SIG-M5 treated with dmso at 0.1 percent for 504 hours (cell line): ENCODE results near the gene CARM1.
"Not testable (repeated sequence)": the region's sequence is repeated elsewhere in the genome, so short reads cannot be mapped to it uniquely, and the experiment has no call there.

Source experiments
- DNase-seq: peaks from one replicate; lab custom pipeline; 2025; ENCODE audit not compliant: unreplicated experiment; lab: John Stamatoyannopoulos, UW

CARM1 gene

DNA sequence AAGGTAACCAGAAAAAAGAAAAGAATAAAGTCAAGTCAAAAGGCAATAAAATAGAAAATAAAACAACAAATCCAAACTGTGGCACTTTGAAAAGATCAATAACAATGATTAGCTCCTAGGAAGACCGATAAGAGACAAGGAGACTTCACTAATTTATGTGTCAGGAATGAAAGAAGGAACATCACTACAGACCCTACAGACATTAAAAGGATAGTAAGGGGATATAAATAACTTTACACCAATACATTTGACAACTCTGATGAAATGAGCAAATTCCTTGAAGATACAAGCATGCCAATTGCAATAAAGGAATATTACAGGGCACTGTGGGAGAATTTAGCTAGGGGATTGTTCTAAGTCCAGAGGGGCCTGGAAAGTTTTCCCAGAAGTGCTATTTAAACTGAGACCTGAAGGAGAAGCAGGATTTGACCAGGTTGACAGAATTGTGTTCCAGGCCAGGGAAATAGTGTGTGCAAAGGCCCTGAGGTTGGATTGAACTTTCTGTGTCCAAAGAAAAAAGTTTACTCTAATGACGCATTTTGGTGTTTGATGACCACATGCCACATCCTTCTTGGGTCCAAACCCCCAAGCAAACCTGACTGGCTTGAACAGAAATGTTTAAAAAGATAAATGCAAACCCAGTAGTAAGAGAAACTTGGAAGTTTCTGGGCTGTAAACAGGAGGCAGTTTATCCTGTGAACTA is 24.7 kb upstream of the CARM1 start:
- DNase-seq: no peak

DNA sequence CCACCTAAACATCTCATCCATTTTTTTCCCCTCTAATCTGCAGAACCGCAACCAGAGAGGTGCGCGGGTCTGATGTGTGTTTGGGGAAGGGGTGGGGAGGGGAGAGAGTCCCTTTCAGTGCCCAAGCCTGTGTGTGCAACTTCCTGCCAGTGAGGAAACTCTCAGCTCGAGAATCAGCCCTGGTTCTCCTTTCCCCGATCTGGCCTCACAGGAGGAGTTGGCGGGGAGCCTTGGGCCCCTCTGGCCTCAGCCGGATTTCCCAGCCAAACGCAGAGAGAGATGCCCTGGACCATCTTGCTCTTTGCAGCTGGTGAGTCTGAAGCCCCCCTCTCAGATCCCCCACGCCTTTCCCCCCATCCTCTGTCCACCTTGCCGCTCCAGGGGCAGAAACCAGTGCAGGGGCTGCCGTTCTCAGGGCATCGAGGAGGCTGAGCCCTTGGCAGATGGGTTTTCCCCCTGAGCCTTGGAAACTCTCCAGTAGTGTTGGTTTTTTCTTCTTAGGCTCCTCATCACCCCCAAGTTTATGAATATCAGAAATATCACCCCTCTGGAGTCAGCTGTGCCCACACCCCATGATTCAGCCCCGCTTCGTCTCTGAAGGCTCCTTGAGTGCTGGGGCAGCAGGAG is 23.0 kb upstream of the CARM1 start, which contains the start of gene C19orf38:
C19orf38 (plus strand) TSS at position 186 of the 627 bp plus-strand sequence; CDS start at position 280, 94 bp downstream.
- DNase-seq: peak; percentile 80

DNA sequence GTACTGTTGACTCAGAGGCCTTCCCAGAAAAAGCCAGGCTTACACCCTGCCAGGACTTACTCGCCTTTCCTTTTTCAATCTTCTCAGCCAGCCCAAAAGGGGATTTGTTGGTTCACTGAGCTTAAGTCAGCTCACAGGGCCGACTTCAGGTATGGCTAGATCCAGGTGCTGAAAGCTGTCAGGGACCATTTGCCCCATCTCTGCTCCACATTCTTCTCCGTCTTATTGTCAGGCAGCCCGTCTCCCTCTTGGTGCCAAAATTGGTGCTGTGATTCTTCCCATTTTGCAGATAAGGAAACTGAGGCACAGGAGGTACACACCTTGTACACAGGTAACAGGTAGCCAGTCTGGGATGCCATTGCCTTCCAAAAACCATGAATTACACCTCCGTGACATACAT is 20.7 kb upstream of the CARM1 start:
- DNase-seq: no peak

DNA sequence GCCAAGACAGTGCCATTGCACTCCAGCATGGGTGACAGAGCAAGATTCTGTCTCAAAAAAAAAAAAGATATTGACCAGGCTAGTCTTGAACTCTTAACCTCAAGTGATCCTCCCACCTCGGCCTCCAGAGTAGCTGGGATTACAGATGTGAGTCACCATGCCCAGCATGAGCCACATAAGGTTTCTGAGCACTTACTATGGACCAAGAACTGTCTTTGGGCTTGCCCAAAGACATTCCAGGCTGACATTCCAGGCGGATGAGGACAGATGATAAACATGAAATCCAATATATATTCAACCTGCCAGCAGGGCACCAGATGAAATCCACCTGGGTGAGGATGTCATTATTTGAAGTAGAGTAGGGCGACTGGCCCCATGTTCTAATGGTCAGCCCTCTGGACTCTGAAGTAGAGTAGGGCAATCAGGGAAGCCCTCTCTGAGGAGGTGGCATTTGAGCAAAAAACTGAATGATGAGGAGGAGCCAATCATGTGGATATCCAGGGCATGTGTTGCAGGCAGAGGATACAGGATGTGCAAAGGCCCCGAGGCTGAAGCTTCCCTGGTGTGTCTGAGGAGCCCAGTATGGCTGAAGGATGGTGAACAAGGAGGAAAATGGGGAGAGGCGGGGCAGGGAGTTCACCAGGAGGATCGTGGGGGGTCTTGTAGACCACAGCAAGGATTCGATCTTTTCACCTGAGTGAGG is 19.1 kb upstream of the CARM1 start:
- DNase-seq: no peak

DNA sequence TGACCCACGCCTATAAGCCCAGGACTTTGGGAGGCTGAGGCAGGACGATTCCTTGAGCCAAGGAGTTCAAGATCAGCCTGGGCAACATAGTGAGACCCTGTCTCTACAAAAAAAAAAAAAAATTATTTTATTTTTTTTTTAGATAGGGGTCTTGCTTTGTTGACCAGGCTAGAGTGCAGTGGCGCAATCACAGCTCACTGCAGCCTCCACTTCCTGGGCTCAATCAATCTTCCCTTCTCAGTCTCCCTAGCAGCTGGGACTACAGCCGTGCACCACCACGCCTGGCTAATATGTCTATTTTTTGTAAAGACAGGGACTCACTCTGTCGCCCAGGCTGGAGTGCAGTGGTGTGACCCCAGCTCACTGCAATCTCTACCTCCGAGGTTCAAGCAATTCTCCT is 18.4 kb upstream of the CARM1 start:
- no peak for DNase-seq

- no peak for DNase-seq
Observed at GRCh38 chr19:10854350-10855089, 16.8 kb upstream of the CARM1 start.

DNA sequence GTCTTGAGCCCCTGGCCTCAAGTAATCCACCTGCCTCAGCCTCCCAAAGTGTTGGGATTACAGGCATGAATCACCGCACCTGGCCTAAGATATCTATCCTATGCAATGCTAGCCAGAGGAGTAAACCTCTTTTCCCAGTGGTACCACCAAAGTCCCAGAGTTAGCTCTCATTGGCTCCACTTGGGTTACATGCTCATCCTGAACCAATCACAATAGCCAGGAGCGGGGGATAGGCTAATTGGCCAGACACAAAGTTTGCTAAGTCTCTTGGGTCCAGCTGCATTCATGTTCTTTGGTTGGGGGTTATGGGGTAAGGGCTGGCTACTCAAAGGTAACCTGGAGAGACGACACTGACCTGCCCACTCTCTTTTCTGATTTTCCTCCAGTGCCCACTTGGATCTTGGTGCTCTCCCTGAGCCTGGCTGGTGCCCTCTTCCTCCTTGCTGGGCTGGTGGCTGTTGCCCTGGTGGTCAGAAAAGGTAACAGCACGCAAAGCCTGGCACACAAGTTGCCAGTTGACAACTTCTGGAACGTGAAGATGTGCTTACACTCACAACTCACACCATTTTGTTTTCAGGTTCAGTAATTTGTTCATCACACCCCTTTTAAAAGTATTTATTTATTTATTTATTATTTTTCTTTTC is 15.4 kb upstream of the CARM1 start:
- peak; percentile 31 for DNase-seq

GRCh38 chr19:10856899-10857298 is 14.5 kb upstream of the CARM1 start:
- not testable (repeated sequence) for DNase-seq

DNA sequence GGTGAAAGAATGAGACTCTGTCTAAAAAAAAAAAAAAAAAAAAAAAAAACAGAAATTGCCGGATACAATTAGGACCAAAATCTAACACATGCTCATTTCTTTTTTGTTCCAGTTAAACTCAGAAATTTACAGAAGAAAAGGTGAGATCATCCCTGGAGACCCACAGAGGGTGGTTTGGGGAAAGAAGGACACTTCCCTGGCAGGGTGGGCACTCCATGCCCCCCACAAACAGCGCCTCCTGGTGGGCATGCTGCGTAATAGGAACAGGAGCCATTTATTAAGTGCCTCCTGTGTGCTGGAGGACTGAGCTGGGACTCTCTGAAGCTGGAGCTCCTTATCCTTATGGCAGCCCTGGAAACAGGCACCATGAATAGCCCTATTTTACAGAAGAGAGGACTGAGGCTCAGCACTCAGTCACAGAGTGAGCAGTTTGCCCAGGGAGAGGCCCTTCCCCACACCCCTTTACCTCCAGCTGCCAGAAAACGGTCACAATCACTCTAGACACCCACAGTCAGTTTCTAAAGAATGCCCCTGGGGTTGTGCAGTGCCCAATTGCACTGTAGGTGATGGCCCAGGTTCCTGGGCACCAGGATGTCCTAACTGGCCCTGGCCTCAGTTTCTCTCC is 13.0 kb upstream of the CARM1 start:
- DNase-seq: no peak

DNA sequence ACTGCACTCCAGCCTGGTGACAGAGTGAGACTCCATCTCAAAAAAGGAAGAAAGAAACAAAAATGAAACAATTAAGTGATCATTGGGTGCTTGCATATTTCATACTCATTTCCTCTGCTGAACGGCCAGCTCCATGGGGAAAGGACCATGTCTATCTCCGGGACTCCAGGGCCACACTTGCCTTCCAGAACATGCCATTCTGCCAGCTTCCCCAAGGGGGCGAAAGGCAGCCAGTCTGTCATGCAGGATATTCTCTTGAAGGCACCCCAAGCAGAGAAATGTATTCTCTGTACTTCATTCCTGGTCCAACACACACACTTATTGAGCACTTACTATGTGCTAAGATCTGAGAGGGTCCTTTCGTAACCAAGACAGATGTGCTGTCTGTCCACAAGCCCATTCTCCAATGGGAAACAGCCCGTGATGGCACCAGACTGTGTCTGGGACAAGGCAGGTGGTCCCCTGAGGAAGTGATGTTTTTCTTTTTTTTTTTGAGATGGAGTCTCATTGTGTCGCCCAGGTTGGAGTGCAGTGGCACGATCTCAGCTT is 10.2 kb upstream of the CARM1 start:
- DNase-seq: peak; percentile 50

GRCh38 chr19:10862561-10863106 is 8.7 kb upstream of the CARM1 start:
- no peak for DNase-seq

DNA sequence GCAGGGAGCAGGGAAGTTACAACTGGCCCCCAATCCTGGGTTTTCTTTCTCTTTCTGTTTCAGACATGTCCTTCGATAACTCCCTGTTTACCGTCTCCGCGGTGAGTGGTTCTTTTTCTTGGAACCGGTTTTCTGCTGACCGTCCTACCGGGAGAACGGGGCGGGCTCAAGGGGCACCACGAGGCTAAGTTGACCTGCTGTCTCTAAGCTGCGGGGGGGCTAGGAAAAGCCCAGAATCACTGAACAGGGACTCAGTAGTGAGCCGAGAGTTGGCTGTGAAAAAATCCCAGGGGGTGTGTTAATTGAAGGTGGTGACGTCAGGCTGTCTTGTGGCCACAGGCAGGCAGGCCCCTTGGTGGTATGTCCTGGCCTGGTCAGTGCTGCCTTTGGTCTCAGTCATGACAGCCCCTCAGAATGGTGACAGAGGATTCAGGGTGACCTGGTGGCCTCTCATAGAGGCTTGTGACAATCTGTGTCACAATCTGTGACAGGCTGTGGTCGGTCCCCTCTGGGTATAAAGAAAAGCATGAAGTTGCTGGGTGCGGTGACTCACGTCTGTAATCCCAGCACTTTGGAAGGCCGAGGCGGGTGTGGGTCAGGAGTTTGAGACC is 8.1 kb upstream of the CARM1 start:
- peak; percentile 19 for DNase-seq

GRCh38 chr19:10864538-10864899 is 6.8 kb upstream of the CARM1 start:
- DNase-seq: peak; percentile 81

DNA sequence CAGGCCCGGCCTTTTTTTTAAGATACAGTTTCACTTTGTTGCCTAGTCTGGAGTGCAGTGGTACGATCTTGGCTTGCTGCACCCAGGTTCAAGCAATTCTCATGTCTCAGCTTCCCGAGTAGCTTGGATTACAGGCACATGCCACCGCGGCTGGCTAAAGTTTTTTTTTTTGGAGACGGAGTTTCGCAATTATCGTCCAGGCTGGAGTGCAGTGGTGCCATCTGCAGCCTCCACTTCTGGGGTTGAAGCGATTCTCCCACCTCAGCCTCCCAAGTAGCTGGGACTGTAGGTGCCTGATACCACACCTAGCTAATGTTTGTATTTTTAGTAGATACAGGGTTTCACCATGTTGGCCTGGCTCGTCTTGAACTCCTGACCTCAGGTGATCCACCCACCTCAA is 4.9 kb upstream of the CARM1 start:
- DNase-seq: no peak

DNA sequence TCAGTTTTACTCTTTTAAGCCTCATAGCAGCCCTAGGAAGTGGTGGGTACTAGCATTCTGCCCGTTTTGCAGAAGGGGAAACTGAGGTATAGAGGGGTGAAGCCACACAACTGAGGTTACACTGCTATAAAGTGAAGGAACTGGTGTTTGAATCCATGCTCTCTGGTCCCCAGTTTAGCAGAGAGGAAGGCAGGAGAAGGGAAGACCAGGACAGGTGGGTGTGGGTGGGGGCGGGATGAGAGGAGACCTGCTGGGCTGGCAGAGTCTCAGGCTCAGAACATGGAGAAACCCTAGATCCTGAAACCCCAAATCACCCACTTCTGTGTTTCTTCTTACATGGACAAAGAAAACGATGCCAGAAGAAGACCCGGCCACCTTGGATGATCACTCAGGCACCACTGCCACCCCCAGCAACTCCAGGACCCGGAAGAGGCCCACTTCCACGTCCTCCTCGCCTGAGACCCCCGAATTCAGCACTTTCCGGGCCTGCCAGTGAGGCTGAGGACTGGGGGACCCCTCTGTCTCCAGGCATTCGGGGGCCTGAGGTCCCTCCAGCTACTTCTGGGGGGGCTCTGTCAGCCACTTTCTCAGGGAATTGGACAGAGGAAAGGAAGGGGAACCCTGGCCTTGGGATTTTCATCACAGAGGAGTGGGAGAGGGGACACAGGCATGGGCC is 2.3 kb upstream of the CARM1 start:
- no peak for DNase-seq

GRCh38 chr19:10869872-10870311 is 1.5 kb upstream of the CARM1 start:
- DNase-seq: not testable (repeated sequence)

DNA sequence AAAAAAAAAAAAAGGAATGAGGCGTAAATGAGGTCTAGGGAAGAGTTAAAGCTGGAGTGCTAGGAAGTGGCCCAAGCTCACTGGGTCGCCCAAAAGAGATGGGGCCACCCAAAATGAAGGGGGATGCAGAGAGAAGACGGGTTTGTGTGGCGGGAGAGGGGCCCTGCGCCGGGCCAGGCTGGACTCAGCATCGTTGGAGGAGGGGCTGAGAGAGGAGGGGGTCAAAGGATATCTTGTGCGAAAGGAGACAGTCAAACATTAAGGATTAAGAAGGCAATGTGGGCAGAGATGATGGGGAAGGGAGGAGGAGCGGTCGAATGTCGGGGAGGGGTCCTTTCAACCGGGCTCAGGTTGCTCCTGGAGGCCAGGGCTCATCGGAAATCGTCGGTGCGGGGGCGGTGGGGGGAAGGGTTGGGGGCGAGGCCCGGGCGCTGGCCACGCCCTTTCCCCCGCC is 825 bp upstream of the CARM1 start:
- no peak for DNase-seq

DNA sequence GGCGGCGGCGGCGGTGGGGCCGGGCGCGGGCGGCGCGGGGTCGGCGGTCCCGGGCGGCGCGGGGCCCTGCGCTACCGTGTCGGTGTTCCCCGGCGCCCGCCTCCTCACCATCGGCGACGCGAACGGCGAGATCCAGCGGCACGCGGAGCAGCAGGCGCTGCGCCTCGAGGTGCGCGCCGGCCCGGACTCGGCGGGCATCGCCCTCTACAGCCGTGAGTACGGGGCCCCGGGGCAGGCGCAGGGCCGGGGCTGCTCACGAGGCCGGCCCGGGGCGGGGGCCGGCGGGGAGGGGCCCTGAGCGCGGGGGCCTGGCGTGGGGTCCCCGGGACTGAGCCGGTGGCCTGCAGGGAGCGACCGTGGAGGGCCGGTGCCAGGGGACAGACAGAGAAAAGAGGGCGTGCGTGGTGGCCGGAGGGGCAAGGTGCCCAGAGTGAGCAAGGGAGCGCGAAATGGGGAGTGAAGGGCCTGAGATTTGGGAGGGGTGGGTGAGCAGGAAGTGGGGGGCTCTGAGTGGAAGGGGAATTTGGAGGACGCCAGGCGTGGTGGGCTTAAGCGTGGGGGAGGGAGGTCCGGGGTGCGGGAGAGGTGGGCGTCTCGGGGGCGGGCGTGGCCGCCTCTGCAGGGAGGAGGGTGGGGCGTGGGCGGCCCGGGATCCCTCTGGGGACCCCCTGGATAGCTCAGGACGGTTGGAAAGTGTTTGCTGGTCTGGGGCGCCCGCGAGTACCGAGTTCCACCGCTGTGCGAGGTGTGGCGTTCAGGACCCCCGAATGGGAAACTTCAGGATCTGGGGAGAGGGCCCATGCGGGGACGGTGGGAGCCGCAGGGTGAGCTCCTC is 575 bp downstream of the CARM1 start:
- DNase-seq: no peak
